ENCODE measurements around the gene GLP2R. TPM values are rescaled to one million over a fixed set of nuclear protein-coding genes. Genes with fewer than 3 reads are reported as not detected.
A peak's percentile ranks its signal among the peaks of the same experiment; 100 is the strongest.

The GLP2R gene
- total and polyA plus RNA-seq, 12 donors = 0.09 to 0.41 (median 0.19) TPM; not detected in 2

DNA sequence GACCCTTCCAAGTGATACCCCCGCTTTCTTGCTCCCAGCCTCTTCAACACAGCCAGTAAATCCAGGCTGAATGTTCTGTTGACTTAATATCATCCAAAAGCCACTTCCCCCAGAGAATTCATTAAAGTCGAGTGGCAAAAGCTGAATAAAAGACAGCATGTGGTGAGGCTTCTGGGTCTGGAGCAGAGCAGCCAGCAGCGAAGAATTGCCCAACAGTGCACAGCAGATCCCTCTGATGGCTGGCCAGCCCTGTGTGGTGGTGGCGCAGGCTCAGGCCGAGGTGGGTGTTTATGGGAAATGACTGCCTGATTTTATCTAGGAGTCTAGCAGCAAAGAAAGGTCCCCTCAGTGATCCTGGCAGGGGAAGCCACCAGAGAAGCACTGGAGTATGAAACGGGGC is 109.7 kb downstream of the GLP2R start:
- peak in 3 of 8 donors; percentile 21 to 69 (median 60) for ATAC-seq
- peak overlapping the region in 2 of 10 donors; percentile 7 to 41 for H3K27ac ChIP-seq
- peaks cover 0 to 99% (median 12%) of the 10 kb centered on the region in 9 donors for H3K36me3 ChIP-seq
- intact Hi-C loops (cut with DNase I) = no loop called here
- TF ChIP-seq, protein P1, sequence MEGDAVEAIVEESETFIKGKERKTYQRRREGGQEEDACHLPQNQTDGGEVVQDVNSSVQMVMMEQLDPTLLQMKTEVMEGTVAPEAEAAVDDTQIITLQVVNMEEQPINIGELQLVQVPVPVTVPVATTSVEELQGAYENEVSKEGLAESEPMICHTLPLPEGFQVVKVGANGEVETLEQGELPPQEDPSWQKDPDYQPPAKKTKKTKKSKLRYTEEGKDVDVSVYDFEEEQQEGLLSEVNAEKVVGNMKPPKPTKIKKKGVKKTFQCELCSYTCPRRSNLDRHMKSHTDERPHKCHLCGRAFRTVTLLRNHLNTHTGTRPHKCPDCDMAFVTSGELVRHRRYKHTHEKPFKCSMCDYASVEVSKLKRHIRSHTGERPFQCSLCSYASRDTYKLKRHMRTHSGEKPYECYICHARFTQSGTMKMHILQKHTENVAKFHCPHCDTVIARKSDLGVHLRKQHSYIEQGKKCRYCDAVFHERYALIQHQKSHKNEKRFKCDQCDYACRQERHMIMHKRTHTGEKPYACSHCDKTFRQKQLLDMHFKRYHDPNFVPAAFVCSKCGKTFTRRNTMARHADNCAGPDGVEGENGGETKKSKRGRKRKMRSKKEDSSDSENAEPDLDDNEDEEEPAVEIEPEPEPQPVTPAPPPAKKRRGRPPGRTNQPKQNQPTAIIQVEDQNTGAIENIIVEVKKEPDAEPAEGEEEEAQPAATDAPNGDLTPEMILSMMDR (IDR thresholded peaks at IDR 0.05) = no peak
- WGBS, 2 donors = 69% methylated on average over 6 of the region's 6 CpGs
- no peaks in the 10 kb centered on the region for H3K27me3 ChIP-seq
- DNase-seq = peak in 1 of 2 donors; percentile 50
- H3K4me3 ChIP-seq = no peak overlapping the region
- peaks cover 0 to 22% (median 10%) of the 10 kb centered on the region in 9 donors for H3K4me1 ChIP-seq
- peaks cover 0 to 17% (median 0%) of the 10 kb centered on the region in 11 donors for H3K9me3 ChIP-seq

DNA sequence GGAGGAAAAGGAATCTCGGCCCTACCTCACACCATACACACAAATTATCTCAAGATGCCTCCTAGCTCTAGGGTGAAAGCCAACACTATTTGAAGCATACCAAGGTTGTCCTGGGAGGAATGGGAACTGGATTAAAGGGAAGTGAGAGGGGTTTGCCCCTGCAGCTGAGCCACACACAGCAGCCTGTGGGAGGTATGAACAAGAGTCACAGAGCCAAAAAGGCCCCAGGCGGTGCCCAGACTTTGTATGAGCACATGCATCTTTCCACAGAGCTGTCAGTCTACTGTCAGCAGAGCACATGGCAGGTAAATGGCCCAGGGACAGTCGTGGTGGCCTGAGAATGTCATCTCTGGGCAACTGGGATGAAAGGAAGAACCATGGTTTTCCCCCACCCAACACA is 110.4 kb downstream of the GLP2R start:
- no peak for ATAC-seq
- Histone ChIP-seq H3K4me1 (peaks cover 0 to 17% (median 10%) of the 10 kb centered on the region in 9 donors), H3K36me3 (peaks cover 0 to 99% (median 12%) of the 10 kb centered on the region in 9 donors), H3K4me3 (no peak overlapping the region), H3K9me3 (peaks cover 0 to 17% (median 0%) of the 10 kb centered on the region in 11 donors), H3K27ac (peak overlapping the region in 1 of 10 donors; percentile 41), H3K27me3 (no peaks in the 10 kb centered on the region)
- intact Hi-C loops (cut with DNase I) = no loop called here
- TF ChIP-seq, protein P1 (IDR thresholded peaks at IDR 0.05) = no peak
- WGBS, 2 donors = 76 to 78% methylated on average over 3 of the region's 3 CpGs
- DNase-seq = no peak

DNA sequence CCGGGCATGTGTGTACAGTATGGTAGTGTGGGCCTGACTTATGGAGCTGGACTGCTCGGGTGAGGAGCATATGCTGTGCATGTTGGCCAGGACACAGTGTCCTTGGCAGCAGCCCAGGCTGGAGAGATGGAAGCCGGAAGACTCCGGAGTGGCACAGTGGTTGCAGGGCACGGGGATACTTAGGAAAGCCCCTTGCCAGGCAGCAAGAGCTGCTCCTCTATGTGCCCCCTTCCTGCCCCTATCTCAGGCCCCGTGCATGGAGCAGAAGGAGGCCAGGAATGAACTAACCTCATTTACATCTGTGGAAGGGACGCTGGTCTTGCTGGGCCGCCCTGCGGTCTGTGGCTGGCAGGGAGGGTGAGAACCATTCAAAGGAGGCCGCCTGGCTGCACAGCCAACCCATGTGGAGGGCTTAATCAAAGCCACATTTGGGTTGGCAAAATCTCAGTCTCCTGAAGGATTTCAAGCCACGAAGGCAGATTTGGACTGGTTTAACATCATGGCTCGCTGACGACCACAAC is 111.6 kb downstream of the GLP2R start:
- DNase-seq (peak; percentile 51 to 75), ATAC-seq (peak; percentile 46 to 96 (median 80))
- intact Hi-C loops (cut with DNase I) = no loop called here
- H3K36me3 ChIP-seq = peaks cover 0 to 99% (median 23%) of the 10 kb centered on the region in 9 donors
- no peaks in the 10 kb centered on the region for H3K27me3 ChIP-seq
- WGBS, 2 donors = 51 to 63% methylated on average over 13 of the region's 13 CpGs
- TF ChIP-seq, protein P1 (IDR thresholded peaks at IDR 0.05) = no peak
- H3K4me1 ChIP-seq = peaks cover 0 to 14% (median 10%) of the 10 kb centered on the region in 9 donors
- no peak overlapping the region for H3K4me3 ChIP-seq
- H3K9me3 ChIP-seq = peaks cover 0 to 17% (median 0%) of the 10 kb centered on the region in 11 donors
- H3K27ac ChIP-seq = peak overlapping the region in 3 of 10 donors; percentile 22 to 28 (median 25)

DNA sequence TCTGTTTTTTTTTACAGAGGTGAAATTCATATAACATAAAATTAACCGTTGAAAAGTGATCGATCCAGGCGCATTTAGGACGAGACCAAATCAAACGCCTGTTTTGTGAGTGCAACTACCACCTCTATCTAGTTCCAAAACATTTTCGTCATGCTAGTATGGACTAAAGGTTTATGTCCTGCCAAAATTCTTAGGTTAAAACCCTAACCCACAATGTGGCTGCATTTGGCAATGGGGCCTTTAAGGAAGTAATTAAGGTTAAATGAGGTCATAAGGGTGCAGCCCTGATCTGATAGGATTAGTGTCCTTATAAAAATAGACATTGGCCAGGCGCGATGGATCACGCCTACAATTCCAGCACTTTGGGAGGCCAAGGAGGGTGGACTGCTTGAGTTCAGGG is 112.2 kb downstream of the GLP2R start:
- peak overlapping the region in 2 of 10 donors; percentile 22 to 25 for H3K27ac ChIP-seq
- intact Hi-C loops (cut with DNase I) = no loop called here
- no peak for ATAC-seq
- no peak for DNase-seq
- peaks cover 0 to 17% (median 0%) of the 10 kb centered on the region in 11 donors for H3K9me3 ChIP-seq
- peaks cover 0 to 99% (median 21%) of the 10 kb centered on the region in 9 donors for H3K36me3 ChIP-seq
- H3K27me3 ChIP-seq = no peaks in the 10 kb centered on the region
- TF ChIP-seq, protein P1 (IDR thresholded peaks at IDR 0.05) = no peak
- peaks cover 0 to 14% (median 10%) of the 10 kb centered on the region in 9 donors for H3K4me1 ChIP-seq
- H3K4me3 ChIP-seq = no peak overlapping the region
- WGBS, 2 donors = 92% methylated on average over 9 of the region's 9 CpGs

All from heart right ventricle (tissue), 16 donors.